ENCODE data around the gene ATF1. TPM values are rescaled to one million over a fixed set of nuclear protein-coding genes. Genes with fewer than 3 reads are reported as not detected.
A peak's percentile ranks its signal among the peaks of the same experiment; 100 is the strongest.
"Not testable (repeated sequence)": the region's sequence is repeated elsewhere in the genome, so short reads cannot be mapped to it uniquely, and the experiment has no call there.

The ATF1 gene
- total RNA-seq, 1 donor from 2014 or later, result 34.4 TPM

- no peak for DNase-seq (ENCODE audit: low spot score)
Observed at GRCh38 chr12:50799908-50800307, 36.0 kb downstream of the ATF1 start.

- no peak for DNase-seq (ENCODE audit: low spot score)
Observed at GRCh38 chr12:50803230-50803875, 39.5 kb downstream of the ATF1 start.

DNA sequence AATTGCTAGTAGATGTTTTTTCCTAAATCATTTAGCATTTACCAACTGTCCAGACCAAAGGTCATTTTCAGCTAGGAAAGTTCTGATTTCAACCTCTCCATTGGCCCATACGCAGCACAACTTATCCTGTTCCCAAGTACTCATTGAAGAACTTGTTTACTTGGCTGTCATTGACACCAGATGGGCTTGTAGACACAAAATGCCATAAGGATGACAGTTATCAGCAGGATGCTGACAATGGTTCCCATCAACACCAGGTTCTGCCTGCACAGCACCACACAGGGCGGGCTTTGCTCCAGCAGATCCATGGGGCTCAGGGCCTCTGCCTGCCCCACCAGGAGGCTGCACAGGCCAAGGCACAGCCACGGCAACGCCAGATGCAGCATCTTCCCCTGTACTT lies 42.3 kb downstream of the ATF1 start:
- no peak for DNase-seq (ENCODE audit: low spot score)

DNA sequence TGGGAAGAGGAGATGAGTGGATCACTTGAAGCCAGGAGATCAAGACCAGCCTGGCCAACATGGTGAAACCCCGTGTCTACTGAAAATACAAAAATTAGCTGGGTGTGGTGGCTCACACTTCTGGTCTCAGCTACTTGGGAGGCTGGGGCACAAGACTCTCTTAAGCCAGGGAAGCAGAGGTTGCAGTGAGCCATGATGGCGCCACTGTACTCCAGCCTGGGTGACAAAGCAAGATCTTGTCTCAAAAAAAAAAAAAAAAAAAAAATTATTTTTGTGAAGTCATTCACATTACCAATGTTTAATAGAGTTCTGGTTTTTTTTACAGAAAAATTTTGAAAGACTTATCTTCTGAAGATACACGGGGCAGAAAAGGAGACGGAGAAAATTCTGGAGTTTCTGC lies 45.2 kb downstream of the ATF1 start:
- DNase-seq (ENCODE audit: low spot score), result not testable (repeated sequence)

- not testable (repeated sequence) for DNase-seq (ENCODE audit: low spot score)
Observed at GRCh38 chr12:50814921-50815320, 51.0 kb downstream of the ATF1 start.

DNA sequence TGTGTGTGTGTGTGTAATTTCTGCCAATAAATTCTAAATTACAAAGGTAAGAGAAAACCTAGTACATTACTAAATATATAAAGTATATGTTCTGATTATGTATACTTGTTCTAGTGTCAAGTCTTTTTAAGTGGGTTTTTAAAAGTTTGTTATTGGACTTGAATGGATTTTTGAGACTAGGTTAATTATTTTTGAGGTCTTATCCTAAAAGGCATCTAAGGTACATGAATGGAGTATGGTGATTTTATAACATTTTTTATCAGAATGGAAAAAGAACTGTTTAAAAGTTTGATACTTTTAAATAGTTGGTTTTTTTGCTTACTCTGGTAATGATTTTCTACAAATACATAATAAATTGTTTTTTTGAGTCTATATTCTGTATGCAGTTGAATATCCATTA lies 56.3 kb downstream of the ATF1 start:
- no peak for DNase-seq (ENCODE audit: low spot score)

DNA sequence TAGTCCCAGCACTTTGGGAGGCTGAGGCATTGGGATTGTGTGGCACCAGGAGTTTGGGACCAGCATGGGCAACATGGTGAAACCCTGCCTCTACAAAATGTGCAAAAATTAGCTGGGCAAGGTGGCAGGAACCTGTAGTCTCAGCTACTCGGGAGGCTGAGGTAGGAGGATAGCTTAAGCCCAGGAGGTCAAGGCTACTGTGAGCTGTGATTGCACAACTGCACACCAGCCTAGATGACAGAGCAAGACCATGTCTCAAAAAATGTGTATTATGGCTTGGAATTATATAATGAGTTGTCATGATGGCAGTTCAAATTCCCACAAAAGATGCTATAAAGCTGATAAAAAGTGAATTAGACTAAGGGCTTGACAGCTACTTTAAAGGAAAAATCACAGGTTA lies 58.2 kb downstream of the ATF1 start:
- DNase-seq (ENCODE audit: low spot score), result no peak

- DNase-seq (ENCODE audit: low spot score), result not testable (repeated sequence)
Observed at GRCh38 chr12:50823724-50824123, 59.8 kb downstream of the ATF1 start.

GRCh38 chr12:50824914-50825313 lies 61.0 kb downstream of the ATF1 start:
- no peak for DNase-seq (ENCODE audit: low spot score)

GRCh38 chr12:50825372-50825838 lies 61.5 kb downstream of the ATF1 start:
- no peak for DNase-seq (ENCODE audit: low spot score)

- no peak for DNase-seq (ENCODE audit: low spot score)
Observed at GRCh38 chr12:50828121-50828520, 64.2 kb downstream of the ATF1 start.

DNA sequence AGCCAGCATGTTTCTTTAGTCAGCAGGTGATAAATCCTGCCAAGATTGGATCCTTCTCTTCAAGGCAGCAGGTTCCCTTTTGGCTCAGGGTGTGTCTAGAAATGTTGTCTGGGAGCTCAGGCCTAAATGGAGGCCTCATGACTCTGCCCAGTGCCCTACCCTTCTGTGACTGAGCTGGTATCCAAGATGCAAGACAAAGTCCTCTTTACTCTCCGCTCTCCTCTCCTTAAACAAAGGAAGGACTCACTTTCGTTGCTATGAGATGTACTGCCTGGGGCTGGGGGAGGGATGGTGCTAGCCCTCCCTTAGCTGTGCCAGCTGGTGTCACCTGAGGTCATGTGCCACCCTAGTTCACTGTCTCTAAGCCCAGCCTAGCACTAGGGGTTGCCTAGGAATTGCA lies 65.0 kb downstream of the ATF1 start:
- DNase-seq (ENCODE audit: low spot score), result no peak

DNA sequence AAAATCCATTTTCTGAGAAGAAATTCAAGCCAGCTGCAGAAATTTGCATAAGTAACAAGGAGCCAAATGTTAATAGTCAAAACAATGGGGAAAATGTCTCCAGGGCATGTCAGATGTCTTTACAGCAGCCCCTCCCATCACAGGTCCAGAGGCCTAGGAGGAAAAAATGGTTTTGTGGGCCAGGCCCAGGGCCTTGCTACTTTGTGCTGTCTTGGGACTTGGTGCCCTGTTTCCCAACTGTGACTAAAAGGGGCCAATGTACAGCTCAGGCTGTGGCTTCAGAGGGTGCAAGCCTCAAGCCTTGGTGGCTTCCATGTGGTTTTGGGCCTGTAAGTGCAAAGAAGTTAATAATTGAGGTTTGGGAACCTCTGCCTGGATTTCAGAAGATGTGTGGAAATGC lies 69.9 kb downstream of the ATF1 start:
- not testable (repeated sequence) for DNase-seq (ENCODE audit: low spot score)

- no peak for DNase-seq (ENCODE audit: low spot score)
Observed at GRCh38 chr12:50839042-50839441, 75.1 kb downstream of the ATF1 start.

DNA sequence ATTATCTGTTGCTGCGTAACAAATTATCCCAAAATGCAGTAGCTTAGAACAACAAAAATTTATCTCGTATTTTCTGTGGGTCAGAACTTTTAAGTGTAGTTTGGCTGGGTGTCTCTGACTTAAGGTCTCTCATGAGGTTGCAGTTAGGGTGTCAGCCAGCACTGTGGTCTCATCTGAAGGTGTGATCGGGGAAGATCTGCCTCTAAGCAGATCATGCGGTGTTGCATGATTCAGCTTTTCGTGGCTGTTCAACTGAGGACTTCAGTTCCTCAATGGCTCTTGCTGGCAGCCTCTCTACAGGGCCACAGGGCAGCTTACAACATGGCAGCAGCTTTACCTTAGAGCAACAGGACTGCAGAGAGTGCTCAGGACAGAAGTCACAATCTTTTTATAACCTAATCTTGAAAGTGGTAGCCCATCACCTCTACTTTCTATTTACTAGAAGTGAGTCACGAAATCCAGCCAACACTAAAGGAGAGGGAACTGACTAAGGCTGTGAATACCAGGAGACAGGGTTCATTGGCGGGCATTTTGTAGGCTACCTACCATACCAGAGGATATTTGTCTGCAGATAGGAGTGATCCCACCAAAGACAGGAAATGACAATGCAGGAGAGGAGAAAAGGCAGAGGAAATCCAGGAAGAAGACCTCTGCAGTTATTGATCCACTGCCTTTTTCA lies 77.0 kb downstream of the ATF1 start:
- no peak for DNase-seq (ENCODE audit: low spot score)

GRCh38 chr12:50841716-50842531 lies 78.0 kb downstream of the ATF1 start:
- DNase-seq (ENCODE audit: low spot score), result no peak

GRCh38 chr12:50842637-50843493 lies 79.0 kb downstream of the ATF1 start, which contains the start of gene TMPRSS12:
Gene TMPRSS12 (plus strand): TSS chr12:50842926. CDS start chr12:50842965, 39 bp downstream.
- DNase-seq (ENCODE audit: low spot score), result peak; percentile 56

DNA sequence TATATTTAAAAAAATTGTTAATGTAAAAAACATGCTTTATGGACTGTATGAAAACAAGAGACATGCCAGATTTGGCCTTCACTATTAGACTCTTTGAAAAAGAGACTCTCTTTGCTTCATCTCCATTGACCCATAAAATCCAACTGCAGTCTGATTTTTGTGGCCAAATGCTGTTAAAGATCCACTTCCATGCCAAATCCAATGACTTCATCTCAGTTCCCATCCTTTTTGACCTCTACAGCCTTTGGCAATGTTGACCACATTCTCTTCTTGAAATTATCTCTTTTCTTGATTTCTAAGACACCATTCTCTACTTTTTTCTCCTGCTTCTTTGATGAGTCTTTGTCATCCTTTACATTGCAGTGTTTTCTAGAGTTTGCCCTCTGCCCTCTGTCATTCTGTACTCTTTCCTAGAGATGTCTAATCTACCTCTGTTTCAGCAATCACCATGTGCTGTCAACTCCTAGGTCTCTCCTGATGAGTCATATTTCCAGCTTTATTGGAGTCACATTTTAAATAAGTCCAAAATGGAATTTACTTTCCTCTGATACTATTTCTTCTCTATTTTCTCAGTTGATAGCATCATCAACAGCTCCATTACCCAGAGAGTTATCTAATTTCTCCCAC lies 81.2 kb downstream of the ATF1 start:
- no peak for DNase-seq (ENCODE audit: low spot score)

- no peak for DNase-seq (ENCODE audit: low spot score)
Observed at GRCh38 chr12:50848963-50849362, 85.1 kb downstream of the ATF1 start.

GRCh38 chr12:50855218-50855617 lies 91.3 kb downstream of the ATF1 start:
- DNase-seq (ENCODE audit: low spot score), result not testable (repeated sequence)

DNA sequence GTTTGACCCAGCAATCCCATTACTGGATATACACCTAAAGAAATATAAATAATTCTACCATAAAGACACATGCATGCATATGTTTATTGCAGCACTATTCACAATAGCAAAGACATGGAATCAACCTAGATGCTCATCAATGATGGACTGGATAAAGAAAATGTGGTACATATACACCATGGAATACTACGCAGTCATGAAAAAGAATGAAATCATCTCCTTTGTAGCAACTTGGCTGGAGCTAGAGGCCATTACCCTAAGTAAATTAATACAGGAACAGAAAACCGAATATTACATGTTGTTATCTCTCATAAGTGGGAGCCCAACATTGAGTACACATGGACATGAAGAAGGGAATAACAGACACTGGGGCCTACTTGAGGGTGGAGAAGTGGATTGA lies 91.8 kb downstream of the ATF1 start:
- not testable (repeated sequence) for DNase-seq (ENCODE audit: low spot score)
